GM13976 (cell line): ENCODE results near the gene TRABD2B.

Experiments used
- DNase-seq: peaks from one replicate; pipeline ENCODE4 v3.0.0; 2012; ENCODE audit warnings: low spot score
- in situ Hi-C: fragments of 300-500 bp; cut with MboI; formaldehyde crosslinking; loops from one replicate; pipeline ENCODE4 v1.12.0; 2022; ENCODE audit warnings: low sequenced_read_pairs, mixed read lengths, inconsistent platforms; ENCODE audit not compliant: unreplicated experiment
- TF ChIP-seq, protein P1 (sequence below): IDR thresholded peaks from 2 replicates; pipeline ENCODE4 v1.5.1; 2012; ENCODE audit warnings: borderline replicate concordance, mild to moderate bottlenecking; ENCODE audit not compliant: insufficient read depth; ENCODE audit errors: extremely low read depth, missing control alignments, control extremely low read depth

TRABD2B gene

DNA sequence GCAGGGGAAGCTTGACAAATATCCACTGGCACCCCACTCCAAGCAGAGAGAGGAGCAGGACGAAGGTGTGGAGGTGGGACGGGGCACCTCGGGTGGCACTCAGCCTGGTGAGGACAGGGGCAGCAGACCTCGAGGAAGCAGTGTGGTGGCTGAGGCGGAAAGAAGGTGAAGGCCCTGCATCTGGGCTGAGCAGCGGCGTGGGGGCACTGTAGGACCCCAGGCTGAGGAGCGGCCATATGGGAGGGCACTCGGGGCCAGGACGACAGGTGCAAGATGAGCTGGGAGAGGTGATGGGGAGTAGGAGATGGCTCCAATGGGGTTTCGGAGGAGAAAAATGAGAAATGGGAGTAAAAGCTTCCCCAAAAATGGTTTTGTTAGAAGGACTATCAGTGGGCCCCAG lies 224.9 kb downstream of the TRABD2B start:
- in situ Hi-C loops = no loop called here
- DNase-seq = no peak
- TF ChIP-seq, protein P1, sequence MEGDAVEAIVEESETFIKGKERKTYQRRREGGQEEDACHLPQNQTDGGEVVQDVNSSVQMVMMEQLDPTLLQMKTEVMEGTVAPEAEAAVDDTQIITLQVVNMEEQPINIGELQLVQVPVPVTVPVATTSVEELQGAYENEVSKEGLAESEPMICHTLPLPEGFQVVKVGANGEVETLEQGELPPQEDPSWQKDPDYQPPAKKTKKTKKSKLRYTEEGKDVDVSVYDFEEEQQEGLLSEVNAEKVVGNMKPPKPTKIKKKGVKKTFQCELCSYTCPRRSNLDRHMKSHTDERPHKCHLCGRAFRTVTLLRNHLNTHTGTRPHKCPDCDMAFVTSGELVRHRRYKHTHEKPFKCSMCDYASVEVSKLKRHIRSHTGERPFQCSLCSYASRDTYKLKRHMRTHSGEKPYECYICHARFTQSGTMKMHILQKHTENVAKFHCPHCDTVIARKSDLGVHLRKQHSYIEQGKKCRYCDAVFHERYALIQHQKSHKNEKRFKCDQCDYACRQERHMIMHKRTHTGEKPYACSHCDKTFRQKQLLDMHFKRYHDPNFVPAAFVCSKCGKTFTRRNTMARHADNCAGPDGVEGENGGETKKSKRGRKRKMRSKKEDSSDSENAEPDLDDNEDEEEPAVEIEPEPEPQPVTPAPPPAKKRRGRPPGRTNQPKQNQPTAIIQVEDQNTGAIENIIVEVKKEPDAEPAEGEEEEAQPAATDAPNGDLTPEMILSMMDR = no peak

DNA sequence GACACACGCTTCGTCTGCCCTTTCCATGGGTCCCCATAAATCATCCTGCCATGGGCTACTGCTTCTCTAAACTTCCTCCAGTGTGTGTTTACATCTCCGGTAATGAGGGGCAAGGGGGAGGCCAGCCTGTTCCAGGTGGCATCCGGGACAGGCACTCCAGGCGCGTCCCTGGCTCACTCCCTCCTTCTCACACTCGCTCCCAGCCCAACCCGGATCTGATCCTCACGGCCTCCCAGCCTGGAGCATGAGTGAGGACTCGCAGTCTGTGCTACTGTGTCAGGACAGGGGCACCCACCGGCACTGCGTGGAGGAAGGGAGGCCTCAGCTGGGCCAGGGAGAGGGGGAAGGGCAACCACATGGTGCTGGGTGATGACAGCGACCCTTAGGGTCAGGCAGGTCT lies 225.4 kb downstream of the TRABD2B start:
- TF ChIP-seq, protein P1 = no peak
- in situ Hi-C loops = no loop called here
- DNase-seq = no peak

DNA sequence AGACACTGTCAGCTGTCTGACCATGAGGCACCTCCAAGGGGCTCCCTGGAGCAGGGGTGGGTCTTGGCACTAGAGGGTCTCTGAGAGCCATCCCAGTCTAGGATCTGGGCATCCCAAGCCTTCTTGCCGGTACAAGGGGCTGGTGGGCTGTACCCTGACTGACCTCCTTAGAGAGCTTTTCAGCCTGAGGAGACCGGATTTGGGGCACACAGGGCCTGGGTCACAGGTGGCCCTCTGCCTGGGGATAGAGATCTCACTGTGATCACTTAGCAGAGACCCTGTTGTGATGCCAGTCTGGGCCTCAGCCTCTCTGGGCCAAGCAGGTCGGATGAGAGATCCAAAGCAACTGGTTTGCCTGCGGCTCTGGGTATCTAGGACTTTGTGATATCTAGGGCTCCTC lies 227.2 kb downstream of the TRABD2B start:
- TF ChIP-seq, protein P1 = no peak
- no peak for DNase-seq
- in situ Hi-C loops = no loop called here

DNA sequence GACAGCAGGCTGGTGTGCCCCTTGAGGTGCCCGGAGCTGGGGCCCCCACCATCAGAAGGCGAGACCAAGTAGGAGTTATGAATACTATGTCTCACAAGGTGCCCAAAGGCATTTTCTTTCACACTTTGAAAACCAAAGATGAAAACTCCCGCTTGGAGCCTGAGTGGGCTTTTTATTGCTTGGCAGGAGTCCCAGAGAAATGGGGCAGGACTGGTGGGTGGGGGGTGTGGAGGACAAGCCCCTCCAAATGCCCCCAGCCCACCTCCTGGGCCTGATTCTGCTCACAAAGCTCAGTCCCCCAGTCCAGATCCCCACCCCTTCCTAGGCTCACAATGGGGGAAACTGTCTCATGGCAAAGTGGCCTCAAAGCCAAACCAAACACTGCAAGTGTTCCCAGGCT lies 227.9 kb downstream of the TRABD2B start:
- TF ChIP-seq, protein P1 = no peak
- in situ Hi-C loops = no loop called here
- DNase-seq = no peak

DNA sequence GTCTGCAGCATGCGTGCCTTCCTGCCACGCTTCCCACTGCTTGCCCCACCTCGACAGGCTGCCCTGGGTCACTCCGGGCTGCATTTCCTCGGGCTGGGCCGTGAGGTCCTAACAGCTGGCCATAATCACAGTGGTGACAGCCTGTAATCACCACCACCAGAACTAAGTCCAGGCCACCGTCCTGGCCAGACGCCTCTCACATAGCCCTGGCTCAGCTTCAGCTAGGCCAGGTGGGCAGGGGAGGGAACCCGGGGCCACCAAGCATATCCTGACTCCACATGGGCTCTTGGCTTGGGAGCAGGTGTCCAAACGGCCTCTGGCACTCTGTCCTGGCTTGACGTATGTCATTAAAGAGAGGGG lies 229.5 kb downstream of the TRABD2B start:
- in situ Hi-C loops = no loop called here
- DNase-seq = no peak
- TF ChIP-seq, protein P1 = no peak

DNA sequence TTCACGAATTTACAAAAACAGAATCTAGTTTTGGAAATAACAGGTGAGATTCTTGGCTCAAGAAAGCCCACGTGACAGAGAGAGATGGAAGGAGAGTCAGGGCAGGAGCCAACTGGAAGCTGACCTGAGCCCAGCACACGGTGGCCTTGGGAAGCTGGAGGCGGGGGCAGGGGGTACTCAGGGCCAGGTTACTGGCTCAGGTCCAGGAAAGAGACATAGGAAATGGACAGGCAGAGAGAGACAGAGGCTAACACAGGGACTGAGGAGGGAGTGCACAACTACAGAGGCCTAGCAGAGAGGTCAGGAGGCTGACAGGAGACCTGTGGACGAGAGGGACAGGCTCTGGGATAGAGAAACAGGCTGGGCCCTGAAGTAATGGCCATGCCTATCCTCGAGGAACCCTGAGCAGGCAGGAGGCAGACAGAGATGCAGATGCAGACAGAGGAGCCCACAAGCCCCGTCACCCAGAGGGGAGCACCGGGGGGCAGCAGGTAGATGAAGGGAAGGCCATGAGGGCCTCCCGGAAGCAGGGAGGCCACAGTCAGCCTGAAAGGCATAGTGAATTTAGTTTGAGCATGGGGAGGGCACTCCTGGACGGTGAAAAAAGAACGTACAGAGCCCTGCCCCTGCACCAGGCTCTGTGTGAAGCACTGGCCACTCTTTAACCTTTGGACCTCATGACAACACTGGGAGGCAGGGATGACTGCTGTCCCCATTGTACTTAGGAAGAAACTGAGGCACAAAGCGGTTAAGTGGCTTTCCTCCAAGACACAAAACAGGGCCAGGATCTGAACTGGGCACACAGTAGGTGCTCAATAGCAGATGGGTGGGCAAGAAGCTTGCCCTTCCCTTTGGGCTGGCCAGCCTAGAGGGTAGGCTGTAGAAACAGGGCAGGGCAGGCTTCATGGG lies 230.1 kb downstream of the TRABD2B start:
- DNase-seq = no peak
- in situ Hi-C loops = no loop called here
- TF ChIP-seq, protein P1 = no peak
